C4-2B (cell line): ENCODE data around the gene CPNE8.
"Not testable (repeated sequence)": the region's sequence is repeated elsewhere in the genome, so short reads cannot be mapped to it uniquely, and the experiment has no call there.

Experiments used
- H3K27ac ChIP-seq: fragments of 450-650 bp; 2 replicates; pipeline ENCODE4 v1.5.1; 2017
- ZFX ChIP-seq: fragments of 450-650 bp; IDR thresholded peaks from 2 replicates; pipeline ENCODE4 v1.6.1; 2017
- TF ChIP-seq, protein P1 (sequence below): fragments of 450-650 bp; conservative IDR thresholded peaks from 2 replicates; pipeline ENCODE4 v1.5.1; 2017; ENCODE audit warnings: mild to moderate bottlenecking

Gene CPNE8

DNA sequence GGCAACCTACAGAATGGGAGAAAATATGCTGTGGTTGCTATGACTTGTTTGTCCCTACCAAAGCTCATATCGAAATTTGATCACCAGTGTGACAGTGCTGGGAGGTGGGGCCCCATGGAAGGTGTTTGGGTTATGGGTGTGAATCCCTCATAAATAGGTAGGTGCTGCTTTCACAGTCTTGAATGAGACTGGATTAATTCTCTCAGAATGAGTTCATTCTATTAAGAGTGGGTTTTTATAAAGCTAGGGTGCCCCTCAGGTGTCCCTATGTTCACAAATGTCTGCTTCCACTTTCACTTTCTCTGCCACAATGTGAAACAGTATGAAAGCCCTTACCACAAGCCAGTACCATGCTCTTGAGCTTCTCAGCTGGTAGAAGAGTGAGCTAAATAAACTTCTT lies 133.5 kb downstream of the CPNE8 start:
- no peak overlapping the region for H3K27ac ChIP-seq
- TF ChIP-seq ZFX: no peak
- TF ChIP-seq, protein P1, sequence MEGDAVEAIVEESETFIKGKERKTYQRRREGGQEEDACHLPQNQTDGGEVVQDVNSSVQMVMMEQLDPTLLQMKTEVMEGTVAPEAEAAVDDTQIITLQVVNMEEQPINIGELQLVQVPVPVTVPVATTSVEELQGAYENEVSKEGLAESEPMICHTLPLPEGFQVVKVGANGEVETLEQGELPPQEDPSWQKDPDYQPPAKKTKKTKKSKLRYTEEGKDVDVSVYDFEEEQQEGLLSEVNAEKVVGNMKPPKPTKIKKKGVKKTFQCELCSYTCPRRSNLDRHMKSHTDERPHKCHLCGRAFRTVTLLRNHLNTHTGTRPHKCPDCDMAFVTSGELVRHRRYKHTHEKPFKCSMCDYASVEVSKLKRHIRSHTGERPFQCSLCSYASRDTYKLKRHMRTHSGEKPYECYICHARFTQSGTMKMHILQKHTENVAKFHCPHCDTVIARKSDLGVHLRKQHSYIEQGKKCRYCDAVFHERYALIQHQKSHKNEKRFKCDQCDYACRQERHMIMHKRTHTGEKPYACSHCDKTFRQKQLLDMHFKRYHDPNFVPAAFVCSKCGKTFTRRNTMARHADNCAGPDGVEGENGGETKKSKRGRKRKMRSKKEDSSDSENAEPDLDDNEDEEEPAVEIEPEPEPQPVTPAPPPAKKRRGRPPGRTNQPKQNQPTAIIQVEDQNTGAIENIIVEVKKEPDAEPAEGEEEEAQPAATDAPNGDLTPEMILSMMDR: no peak

GRCh38 chr12:38761636-38762342 lies 143.6 kb downstream of the CPNE8 start:
- no peak overlapping the region for H3K27ac ChIP-seq
- TF ChIP-seq, protein P1: no peak

DNA sequence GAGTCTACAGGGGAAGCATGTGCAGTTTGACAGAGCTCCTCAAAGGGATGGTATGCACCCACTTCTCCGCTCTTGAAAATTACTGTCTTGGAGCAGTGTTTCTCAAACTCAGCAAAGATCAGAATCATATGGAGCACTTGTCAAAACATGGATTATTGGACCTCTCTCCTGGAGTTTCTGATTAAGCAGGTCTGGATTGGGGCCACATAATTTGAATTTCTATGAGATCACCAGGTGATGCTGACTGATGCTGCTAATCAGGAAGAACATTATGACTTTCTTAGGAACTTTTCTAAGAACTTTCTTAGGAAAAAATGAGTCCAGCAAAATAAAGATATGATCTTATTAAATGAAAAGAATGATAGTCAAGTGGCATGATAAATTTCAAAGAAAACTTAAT lies 144.3 kb downstream of the CPNE8 start:
- TF ChIP-seq, protein P1: no peak
- TF ChIP-seq ZFX: no peak
- no peak overlapping the region for H3K27ac ChIP-seq

DNA sequence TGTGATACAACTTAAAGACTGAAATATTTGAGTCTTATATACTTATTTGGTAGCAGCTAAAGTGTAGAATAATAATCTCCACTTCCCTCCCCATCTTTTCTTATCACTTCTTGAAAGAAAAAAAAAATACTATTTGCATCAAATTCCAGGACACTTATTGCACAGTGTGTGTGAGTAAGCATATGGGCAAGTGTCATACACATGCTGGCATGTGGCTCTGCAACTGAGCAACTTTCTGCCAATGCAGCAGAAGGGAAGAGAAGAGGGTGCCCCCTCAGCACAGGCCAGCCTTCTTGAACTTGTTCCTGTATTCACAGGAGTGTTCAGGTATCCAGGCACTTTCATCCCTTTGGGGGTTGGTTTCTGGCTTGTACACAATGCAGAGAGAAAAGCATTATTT lies 145.8 kb downstream of the CPNE8 start:
- H3K27ac ChIP-seq: no peak overlapping the region

DNA sequence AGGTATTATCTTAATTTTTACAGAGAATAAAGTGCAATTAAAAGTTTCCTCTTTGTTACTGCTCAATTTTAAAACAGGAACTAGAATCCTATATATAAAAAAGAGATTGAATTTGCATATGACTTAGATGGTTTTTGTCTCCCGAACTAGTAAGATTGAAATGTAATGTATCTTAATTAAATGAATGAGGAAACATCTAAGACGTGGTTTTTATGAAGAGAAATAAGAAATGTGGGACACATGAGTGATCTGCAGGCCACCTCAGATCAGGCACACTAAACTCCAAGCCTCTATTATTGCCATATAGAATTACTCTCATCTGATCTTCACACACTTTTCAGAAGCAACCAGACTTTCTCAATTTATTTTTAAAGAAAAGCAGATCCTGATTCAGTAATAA lies 158.6 kb downstream of the CPNE8 start:
- H3K27ac ChIP-seq: no peak overlapping the region
- TF ChIP-seq, protein P1: no peak
- no peak for TF ChIP-seq ZFX

More for the DNA sequence above, 145.8 kb downstream of the CPNE8 start:
- TF ChIP-seq ZFX: no peak
- TF ChIP-seq, protein P1: no peak

DNA sequence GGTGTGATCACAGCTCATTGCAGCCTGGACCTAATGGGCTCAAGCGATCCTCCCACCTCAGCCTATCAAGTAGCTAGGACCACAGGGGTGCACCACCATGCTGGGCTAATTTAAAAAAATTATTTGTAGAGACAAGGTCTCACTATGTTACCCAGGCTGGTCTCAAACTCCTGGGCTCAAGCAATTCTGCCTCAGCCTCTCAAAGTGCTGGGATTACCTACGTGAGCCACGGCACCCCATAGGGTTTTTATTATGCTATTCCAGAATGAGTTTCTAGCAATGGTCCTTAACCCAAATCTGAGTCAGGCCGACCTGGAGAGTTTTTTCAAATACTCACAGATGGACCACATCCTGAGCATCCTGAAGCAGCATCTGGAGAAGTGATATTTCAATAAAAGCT lies 159.8 kb downstream of the CPNE8 start:
- H3K27ac ChIP-seq: no peak overlapping the region
- TF ChIP-seq ZFX: no peak
- TF ChIP-seq, protein P1: no peak

DNA sequence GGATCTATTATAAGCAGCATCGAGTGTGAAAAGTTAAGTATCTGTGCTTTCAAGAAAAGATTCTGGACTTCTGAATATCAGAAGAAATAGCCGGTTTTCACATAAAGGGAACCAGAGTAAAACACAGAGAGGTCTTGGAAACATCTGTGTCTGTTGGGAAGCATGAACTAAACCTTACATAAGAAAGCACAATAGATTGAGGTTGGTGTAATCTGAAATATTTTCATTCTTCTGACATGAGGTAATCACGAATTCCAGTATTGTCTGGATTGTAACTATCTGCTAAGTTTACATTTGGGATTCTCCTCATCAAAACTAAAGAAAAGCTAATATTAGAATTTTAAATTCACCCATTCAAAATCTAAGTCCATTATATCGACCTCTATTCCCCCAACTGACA lies 161.3 kb downstream of the CPNE8 start:
- TF ChIP-seq ZFX: no peak
- TF ChIP-seq, protein P1: no peak
- no peak overlapping the region for H3K27ac ChIP-seq

DNA sequence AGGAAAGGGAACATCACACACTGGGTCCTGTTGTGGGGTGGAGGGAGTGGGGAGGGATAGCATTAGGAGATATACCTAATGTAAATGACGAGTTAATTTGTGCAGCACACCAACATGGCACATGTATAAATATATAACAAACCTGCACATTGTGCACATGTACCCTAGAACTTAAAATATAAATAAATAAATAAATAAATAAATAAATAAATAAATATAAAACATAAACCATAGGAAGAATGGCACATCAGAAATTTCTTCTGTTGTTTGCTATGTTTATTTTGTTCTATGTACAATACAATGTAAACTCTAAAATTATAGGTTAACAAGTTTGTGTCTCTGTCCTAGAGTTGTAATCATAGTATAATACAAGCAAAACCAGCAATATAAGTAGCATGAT lies 162.9 kb downstream of the CPNE8 start:
- not testable (repeated sequence) for H3K27ac ChIP-seq
